ENCODE measurements around the gene CPNE9.
"Not testable (repeated sequence)": the region's sequence is repeated elsewhere in the genome, so short reads cannot be mapped to it uniquely, and the experiment has no call there.

The CPNE9 gene

GRCh38 chr3:9749645-9750555 lies 46.3 kb downstream of the CPNE9 start, which contains the start of gene OGG1:
Gene OGG1 (plus strand): TSS chr3:9749952. CDS start chr3:9750287, 335 bp downstream.
- peak; percentile 85 to 90 (median 88) for DNase-seq

GRCh38 chr3:9750556-9751411 lies 47.2 kb downstream of the CPNE9 start:
- no peak for DNase-seq

- DNase-seq, result no peak
Observed at GRCh38 chr3:9754678-9755077, 51.0 kb downstream of the CPNE9 start.

- DNase-seq, result no peak
Observed at GRCh38 chr3:9757427-9757826, 53.8 kb downstream of the CPNE9 start.

- no peak for DNase-seq
Observed at GRCh38 chr3:9760779-9761505, 57.3 kb downstream of the CPNE9 start.

- no peak for DNase-seq
Observed at GRCh38 chr3:9761919-9762318, 58.3 kb downstream of the CPNE9 start.

- no peak for DNase-seq
Observed at GRCh38 chr3:9762871-9763270, 59.2 kb downstream of the CPNE9 start.

- DNase-seq, result no peak
Observed at GRCh38 chr3:9765865-9766264, 62.2 kb downstream of the CPNE9 start.

GRCh38 chr3:9767418-9767817 lies 63.8 kb downstream of the CPNE9 start:
- no peak for DNase-seq

- no peak for DNase-seq
Observed at GRCh38 chr3:9768141-9768775, 64.6 kb downstream of the CPNE9 start.

- no peak for DNase-seq
Observed at GRCh38 chr3:9769012-9769411, 65.4 kb downstream of the CPNE9 start.

- DNase-seq, result peak; percentile 8 to 44 (median 19)
Observed at GRCh38 chr3:9769426-9770275, 66.0 kb downstream of the CPNE9 start, which contains the start of gene CAMK1. Gene CAMK1 (minus strand): TSS chr3:9769947. CDS start chr3:9767749, 2,198 bp downstream.

GRCh38 chr3:9770276-9770812 lies 66.7 kb downstream of the CPNE9 start:
- DNase-seq, result no peak

GRCh38 chr3:9771007-9771406 lies 67.4 kb downstream of the CPNE9 start:
- not testable (repeated sequence) for DNase-seq

GRCh38 chr3:9776896-9777693 lies 73.5 kb downstream of the CPNE9 start:
- no peak for DNase-seq

GRCh38 chr3:9777694-9778021 lies 74.0 kb downstream of the CPNE9 start:
- no peak for DNase-seq

GRCh38 chr3:9778143-9779074 lies 74.8 kb downstream of the CPNE9 start:
- no peak for DNase-seq

GRCh38 chr3:9779075-9779593 lies 75.5 kb downstream of the CPNE9 start:
- no peak for DNase-seq

Data from activated naive CD4-positive, alpha-beta T cell (primary cell).